ENCODE measurements around the gene RASGRF1.

Gene RASGRF1

GRCh38 chr15:79002581-79002980, 88.0 kb downstream of the RASGRF1 start:
- Histone ChIP-seq H3K18ac (ENCODE audit: low read depth in 1 of 2, low read length in 2 of 2) (peak overlapping the region; percentile 59 to 98), H3K4ac (ENCODE audit: low read depth in 1 of 2, low read length in 2 of 2) (peak overlapping the region; percentile 1 to 86), H4K8ac (ENCODE audit: low read length) (no peak overlapping the region), H3K36me3 (ENCODE audit: control insufficient read depth in 1 of 2, insufficient read depth in 2 of 2, low read depth in 1 of 2, low read length in 2 of 2) (no peaks in the 10 kb centered on the region), H3K4me2 (ENCODE audit: low read length, poor library complexity, severe bottlenecking) (no peak overlapping the region), H2BK12ac (ENCODE audit: low read length in 2 of 2) (peak overlapping the region; percentile 18 to 95), H3K23ac (ENCODE audit: low read length in 2 of 2) (no peak overlapping the region), H3K79me1 (replicated peaks; ENCODE audit: low read length, poor library complexity, severe bottlenecking) (no peaks in the 10 kb centered on the region), H3K9ac (ENCODE audit: low read length) (no peak overlapping the region), H3K14ac (ENCODE audit: low read length in 2 of 2) (peak overlapping the region in 1 of 2 experiments; percentile 9), H3K4me1 (ENCODE audit: control insufficient read depth, insufficient read depth, low read depth, low read length) (peaks cover 27% of the 10 kb centered on the region), H3K27ac (ENCODE audit: low read length, poor library complexity, severe bottlenecking) (no peak overlapping the region), H2BK15ac (ENCODE audit: low read depth, poor library complexity, severe bottlenecking) (no peak overlapping the region), H3K27me3 (ENCODE audit: control insufficient read depth in 1 of 2, insufficient read depth in 1 of 2, low read length in 2 of 2) (peaks cover 0 to 15% of the 10 kb centered on the region in 2 experiments), H3K9me3 (ENCODE audit: control insufficient read depth, low read length) (no peaks in the 10 kb centered on the region), H2AFZ (ENCODE audit: low read depth, low read length) (no peak overlapping the region), H4K91ac (ENCODE audit: low read length) (peak overlapping the region; percentile 1), H2BK5ac (ENCODE audit: low read depth, low read length, poor library complexity, severe bottlenecking) (no peak overlapping the region), H3K4me3 (ENCODE audit: insufficient read depth in 1 of 2, low read depth in 1 of 2, low read length in 2 of 2) (no peak overlapping the region), H2AK5ac (ENCODE audit: low read length, severe bottlenecking) (peak overlapping the region; percentile 5), H2BK120ac (ENCODE audit: low read depth, low read length) (no peak overlapping the region)
- no peak for DNase-seq
- WGBS: 92% methylated on average over 9 of the region's 9 CpGs

GRCh38 chr15:78999636-79000035, 90.9 kb downstream of the RASGRF1 start:
- H4K91ac ChIP-seq (ENCODE audit: low read length): peak overlapping the region; percentile 46
- no peak for DNase-seq
- WGBS: 96% methylated on average over 10 of the region's 11 CpGs

GRCh38 chr15:78998526-78998925, 92.1 kb downstream of the RASGRF1 start:
- Histone ChIP-seq H4K91ac (ENCODE audit: low read length) (peak overlapping the region; percentile 23), H3K9ac (ENCODE audit: low read length) (no peak overlapping the region), H2BK12ac (ENCODE audit: low read length in 2 of 2) (peak overlapping the region; percentile 73 to 75), H2AFZ (ENCODE audit: low read depth, low read length) (no peak overlapping the region), H3K9me3 (ENCODE audit: control insufficient read depth, low read length) (no peaks in the 10 kb centered on the region), H3K18ac (ENCODE audit: low read depth in 1 of 2, low read length in 2 of 2) (peak overlapping the region; percentile 38 to 72), H3K36me3 (ENCODE audit: control insufficient read depth in 1 of 2, insufficient read depth in 2 of 2, low read depth in 1 of 2, low read length in 2 of 2) (no peaks in the 10 kb centered on the region), H3K79me1 (replicated peaks; ENCODE audit: low read length, poor library complexity, severe bottlenecking) (no peaks in the 10 kb centered on the region), H3K4me3 (ENCODE audit: insufficient read depth in 1 of 2, low read depth in 1 of 2, low read length in 2 of 2) (no peak overlapping the region), H3K23ac (ENCODE audit: low read length in 2 of 2) (peak overlapping the region in 1 of 2 experiments; percentile 73), H2BK120ac (ENCODE audit: low read depth, low read length) (no peak overlapping the region), H3K4ac (ENCODE audit: low read depth in 1 of 2, low read length in 2 of 2) (peak overlapping the region; percentile 16 to 60), H4K8ac (ENCODE audit: low read length) (peak overlapping the region; percentile 27), H2BK5ac (ENCODE audit: low read depth, low read length, poor library complexity, severe bottlenecking) (no peak overlapping the region), H3K27ac (ENCODE audit: low read length, poor library complexity, severe bottlenecking) (no peak overlapping the region), H2BK15ac (ENCODE audit: low read depth, poor library complexity, severe bottlenecking) (peak overlapping the region; percentile 83), H2AK5ac (ENCODE audit: low read length, severe bottlenecking) (peak overlapping the region; percentile 18), H3K4me2 (ENCODE audit: low read length, poor library complexity, severe bottlenecking) (no peak overlapping the region), H3K14ac (ENCODE audit: low read length in 2 of 2) (peak overlapping the region in 1 of 2 experiments; percentile 69), H3K4me1 (ENCODE audit: control insufficient read depth, insufficient read depth, low read depth, low read length) (peaks cover 37% of the 10 kb centered on the region), H3K27me3 (ENCODE audit: control insufficient read depth in 1 of 2, insufficient read depth in 1 of 2, low read length in 2 of 2) (peaks cover 0 to 15% of the 10 kb centered on the region in 2 experiments)
- WGBS: 98% methylated on average over 8 of the region's 8 CpGs
- DNase-seq: no peak

More at GRCh38 chr15:78999636-79000035, 90.9 kb downstream of the RASGRF1 start:
- Histone ChIP-seq H2AK5ac (ENCODE audit: low read length, severe bottlenecking) (peak overlapping the region; percentile 60), H3K4me1 (ENCODE audit: control insufficient read depth, insufficient read depth, low read depth, low read length) (peaks cover 42% of the 10 kb centered on the region), H3K36me3 (ENCODE audit: control insufficient read depth in 1 of 2, insufficient read depth in 2 of 2, low read depth in 1 of 2, low read length in 2 of 2) (no peaks in the 10 kb centered on the region), H3K27me3 (ENCODE audit: control insufficient read depth in 1 of 2, insufficient read depth in 1 of 2, low read length in 2 of 2) (peaks cover 0 to 15% of the 10 kb centered on the region in 2 experiments), H2BK5ac (ENCODE audit: low read depth, low read length, poor library complexity, severe bottlenecking) (no peak overlapping the region), H3K27ac (ENCODE audit: low read length, poor library complexity, severe bottlenecking) (no peak overlapping the region), H4K8ac (ENCODE audit: low read length) (no peak overlapping the region), H3K18ac (ENCODE audit: low read depth in 1 of 2, low read length in 2 of 2) (peak overlapping the region in 1 of 2 experiments; percentile 47), H2AFZ (ENCODE audit: low read depth, low read length) (no peak overlapping the region), H3K4me2 (ENCODE audit: low read length, poor library complexity, severe bottlenecking) (no peak overlapping the region), H3K79me1 (replicated peaks; ENCODE audit: low read length, poor library complexity, severe bottlenecking) (no peaks in the 10 kb centered on the region), H2BK12ac (ENCODE audit: low read length in 2 of 2) (peak overlapping the region in 1 of 2 experiments; percentile 59), H3K23ac (ENCODE audit: low read length in 2 of 2) (no peak overlapping the region), H3K9ac (ENCODE audit: low read length) (no peak overlapping the region), H3K4me3 (ENCODE audit: insufficient read depth in 1 of 2, low read depth in 1 of 2, low read length in 2 of 2) (no peak overlapping the region), H3K14ac (ENCODE audit: low read length in 2 of 2) (no peak overlapping the region), H2BK120ac (ENCODE audit: low read depth, low read length) (no peak overlapping the region), H3K4ac (ENCODE audit: low read depth in 1 of 2, low read length in 2 of 2) (peak overlapping the region in 1 of 2 experiments; percentile 9), H3K9me3 (ENCODE audit: control insufficient read depth, low read length) (no peaks in the 10 kb centered on the region), H2BK15ac (ENCODE audit: low read depth, poor library complexity, severe bottlenecking) (peak overlapping the region; percentile 20)

GRCh38 chr15:78997981-78998499, 92.5 kb downstream of the RASGRF1 start:
- DNase-seq: no peak
- H3K9ac ChIP-seq (ENCODE audit: low read length): no peak overlapping the region
- H3K4me2 ChIP-seq (ENCODE audit: low read length, poor library complexity, severe bottlenecking): no peak overlapping the region
- H2AFZ ChIP-seq (ENCODE audit: low read depth, low read length): no peak overlapping the region
- H4K8ac ChIP-seq (ENCODE audit: low read length): peak overlapping the region; percentile 27
- H3K27ac ChIP-seq (ENCODE audit: low read length, poor library complexity, severe bottlenecking): no peak overlapping the region
- H3K36me3 ChIP-seq (ENCODE audit: control insufficient read depth in 1 of 2, insufficient read depth in 2 of 2, low read depth in 1 of 2, low read length in 2 of 2): no peaks in the 10 kb centered on the region
- no peaks in the 10 kb centered on the region for H3K79me1 ChIP-seq (replicated peaks; ENCODE audit: low read length, poor library complexity, severe bottlenecking)
- H3K4me1 ChIP-seq (ENCODE audit: control insufficient read depth, insufficient read depth, low read depth, low read length): peaks cover 35% of the 10 kb centered on the region
- peak overlapping the region; percentile 46 for H2AK5ac ChIP-seq (ENCODE audit: low read length, severe bottlenecking)
- peak overlapping the region; percentile 57 for H4K91ac ChIP-seq (ENCODE audit: low read length)
- no peak overlapping the region for H2BK5ac ChIP-seq (ENCODE audit: low read depth, low read length, poor library complexity, severe bottlenecking)
- no peaks in the 10 kb centered on the region for H3K9me3 ChIP-seq (ENCODE audit: control insufficient read depth, low read length)
- H3K18ac ChIP-seq (ENCODE audit: low read depth in 1 of 2, low read length in 2 of 2): peak overlapping the region; percentile 38 to 72
- 99% methylated on average over 8 of the region's 8 CpGs for WGBS
- H2BK15ac ChIP-seq (ENCODE audit: low read depth, poor library complexity, severe bottlenecking): peak overlapping the region; percentile 26
- peak overlapping the region in 1 of 2 experiments; percentile 69 for H3K14ac ChIP-seq (ENCODE audit: low read length in 2 of 2)
- H2BK12ac ChIP-seq (ENCODE audit: low read length in 2 of 2): peak overlapping the region; percentile 73 to 75
- peaks cover 0 to 15% of the 10 kb centered on the region in 2 experiments for H3K27me3 ChIP-seq (ENCODE audit: control insufficient read depth in 1 of 2, insufficient read depth in 1 of 2, low read length in 2 of 2)
- H3K4ac ChIP-seq (ENCODE audit: low read depth in 1 of 2, low read length in 2 of 2): peak overlapping the region; percentile 16 to 60
- H2BK120ac ChIP-seq (ENCODE audit: low read depth, low read length): no peak overlapping the region
- peak overlapping the region in 1 of 2 experiments; percentile 73 for H3K23ac ChIP-seq (ENCODE audit: low read length in 2 of 2)
- H3K4me3 ChIP-seq (ENCODE audit: insufficient read depth in 1 of 2, low read depth in 1 of 2, low read length in 2 of 2): no peak overlapping the region
